ENCODE measurements around the gene TEX264. TPM values are rescaled to one million over a fixed set of nuclear protein-coding genes. Genes with fewer than 3 reads are reported as not detected.

TEX264 gene
- total and polyA plus RNA-seq, 9 donors, result 21.4 to 25.4 (median 22.8) TPM

GRCh38 chr3:51720292-51721061 is 49.4 kb downstream of the TEX264 start:
- Histone ChIP-seq H3K9me3 (replicated peaks; ENCODE audit: control insufficient read depth, low read depth, low read length) (no peaks in the 10 kb centered on the region), H3K27me3 (ENCODE audit: control insufficient read depth, insufficient read depth, low read length) (no peaks in the 10 kb centered on the region), H3K4me1 (ENCODE audit: control insufficient read depth, insufficient read depth, low read length) (no peaks in the 10 kb centered on the region), H3K36me3 (ENCODE audit: control insufficient read depth, insufficient read depth, low read length) (no peaks in the 10 kb centered on the region), H3K4me3 (ENCODE audit: low read length) (no peak overlapping the region), H3K27ac (ENCODE audit: low read length) (no peak overlapping the region)
- DNase-seq, result no peak
- WGBS (ENCODE audit: insufficient coverage), result 81% methylated on average over 10 of the region's 12 CpGs

- no peak overlapping the region for H3K27ac ChIP-seq (ENCODE audit: low read length)
- H3K9me3 ChIP-seq (replicated peaks; ENCODE audit: control insufficient read depth, low read depth, low read length), result no peaks in the 10 kb centered on the region
- 47% methylated on average over 2 of the region's 8 CpGs for WGBS (ENCODE audit: insufficient coverage)
These were observed 50.2 kb downstream of the TEX264 start for GRCh38 chr3:51721062-51721745.

GRCh38 chr3:51722362-51722761 is 51.3 kb downstream of the TEX264 start:
- Histone ChIP-seq H3K4me3 (ENCODE audit: low read length) (no peak overlapping the region), H3K27ac (ENCODE audit: low read length) (no peak overlapping the region), H3K27me3 (ENCODE audit: control insufficient read depth, insufficient read depth, low read length) (no peaks in the 10 kb centered on the region), H3K36me3 (ENCODE audit: control insufficient read depth, insufficient read depth, low read length) (no peaks in the 10 kb centered on the region), H3K9me3 (replicated peaks; ENCODE audit: control insufficient read depth, low read depth, low read length) (no peaks in the 10 kb centered on the region), H3K4me1 (ENCODE audit: control insufficient read depth, insufficient read depth, low read length) (no peaks in the 10 kb centered on the region)
- WGBS (ENCODE audit: insufficient coverage), result 63% methylated on average over 3 of the region's 4 CpGs
- no peak for DNase-seq

More at GRCh38 chr3:51721062-51721745, 50.2 kb downstream of the TEX264 start:
- Histone ChIP-seq H3K4me3 (ENCODE audit: low read length) (no peak overlapping the region), H3K27me3 (ENCODE audit: control insufficient read depth, insufficient read depth, low read length) (no peaks in the 10 kb centered on the region), H3K4me1 (ENCODE audit: control insufficient read depth, insufficient read depth, low read length) (no peaks in the 10 kb centered on the region), H3K36me3 (ENCODE audit: control insufficient read depth, insufficient read depth, low read length) (no peaks in the 10 kb centered on the region)
- DNase-seq, result no peak

GRCh38 chr3:51727500-51727899 is 56.4 kb downstream of the TEX264 start:
- Histone ChIP-seq H3K4me3 (ENCODE audit: low read length) (no peak overlapping the region), H3K9me3 (replicated peaks; ENCODE audit: control insufficient read depth, low read depth, low read length) (no peaks in the 10 kb centered on the region), H3K27ac (ENCODE audit: low read length) (no peak overlapping the region), H3K4me1 (ENCODE audit: control insufficient read depth, insufficient read depth, low read length) (no peaks in the 10 kb centered on the region), H3K27me3 (ENCODE audit: control insufficient read depth, insufficient read depth, low read length) (no peaks in the 10 kb centered on the region), H3K36me3 (ENCODE audit: control insufficient read depth, insufficient read depth, low read length) (no peaks in the 10 kb centered on the region)
- no peak for DNase-seq

- DNase-seq, result no peak
- Histone ChIP-seq H3K4me1 (ENCODE audit: control insufficient read depth, insufficient read depth, low read length) (no peaks in the 10 kb centered on the region), H3K9me3 (replicated peaks; ENCODE audit: control insufficient read depth, low read depth, low read length) (no peaks in the 10 kb centered on the region), H3K27me3 (ENCODE audit: control insufficient read depth, insufficient read depth, low read length) (no peaks in the 10 kb centered on the region), H3K36me3 (ENCODE audit: control insufficient read depth, insufficient read depth, low read length) (no peaks in the 10 kb centered on the region), H3K4me3 (ENCODE audit: low read length) (no peak overlapping the region), H3K27ac (ENCODE audit: low read length) (no peak overlapping the region)
These were observed 58.1 kb downstream of the TEX264 start for GRCh38 chr3:51729042-51729633.

- no peaks in the 10 kb centered on the region for H3K27me3 ChIP-seq (ENCODE audit: control insufficient read depth, insufficient read depth, low read length)
- WGBS (ENCODE audit: insufficient coverage), result no CpG with 5 or more reads among the region's 4 CpGs
- H3K27ac ChIP-seq (ENCODE audit: low read length), result no peak overlapping the region
These were observed 63.0 kb downstream of the TEX264 start for GRCh38 chr3:51733859-51734571.

GRCh38 chr3:51734572-51734907 is 63.5 kb downstream of the TEX264 start:
- Histone ChIP-seq H3K4me1 (ENCODE audit: control insufficient read depth, insufficient read depth, low read length) (no peaks in the 10 kb centered on the region), H3K27ac (ENCODE audit: low read length) (no peak overlapping the region), H3K4me3 (ENCODE audit: low read length) (no peak overlapping the region), H3K9me3 (replicated peaks; ENCODE audit: control insufficient read depth, low read depth, low read length) (no peaks in the 10 kb centered on the region), H3K27me3 (ENCODE audit: control insufficient read depth, insufficient read depth, low read length) (no peaks in the 10 kb centered on the region), H3K36me3 (ENCODE audit: control insufficient read depth, insufficient read depth, low read length) (no peaks in the 10 kb centered on the region)
- no peak for DNase-seq
- no CpG with 5 or more reads among the region's 3 CpGs for WGBS (ENCODE audit: insufficient coverage)

More at GRCh38 chr3:51733859-51734571, 63.0 kb downstream of the TEX264 start:
- H3K4me1 ChIP-seq (ENCODE audit: control insufficient read depth, insufficient read depth, low read length), result no peaks in the 10 kb centered on the region
- H3K36me3 ChIP-seq (ENCODE audit: control insufficient read depth, insufficient read depth, low read length), result no peaks in the 10 kb centered on the region
- no peaks in the 10 kb centered on the region for H3K9me3 ChIP-seq (replicated peaks; ENCODE audit: control insufficient read depth, low read depth, low read length)
- DNase-seq, result no peak
- no peak overlapping the region for H3K4me3 ChIP-seq (ENCODE audit: low read length)

- Histone ChIP-seq H3K9me3 (replicated peaks; ENCODE audit: control insufficient read depth, low read depth, low read length) (no peaks in the 10 kb centered on the region), H3K27me3 (ENCODE audit: control insufficient read depth, insufficient read depth, low read length) (no peaks in the 10 kb centered on the region), H3K4me3 (ENCODE audit: low read length) (no peak overlapping the region), H3K4me1 (ENCODE audit: control insufficient read depth, insufficient read depth, low read length) (no peaks in the 10 kb centered on the region), H3K36me3 (ENCODE audit: control insufficient read depth, insufficient read depth, low read length) (no peaks in the 10 kb centered on the region), H3K27ac (ENCODE audit: low read length) (no peak overlapping the region)
- DNase-seq, result no peak
- WGBS (ENCODE audit: insufficient coverage), result no CpG with 5 or more reads among the region's 3 CpGs
These were observed 64.0 kb downstream of the TEX264 start for GRCh38 chr3:51735039-51735438.

- Histone ChIP-seq H3K9me3 (replicated peaks; ENCODE audit: control insufficient read depth, low read depth, low read length) (no peaks in the 10 kb centered on the region), H3K36me3 (ENCODE audit: control insufficient read depth, insufficient read depth, low read length) (no peaks in the 10 kb centered on the region), H3K4me3 (ENCODE audit: low read length) (no peak overlapping the region), H3K4me1 (ENCODE audit: control insufficient read depth, insufficient read depth, low read length) (no peaks in the 10 kb centered on the region), H3K27me3 (ENCODE audit: control insufficient read depth, insufficient read depth, low read length) (no peaks in the 10 kb centered on the region), H3K27ac (ENCODE audit: low read length) (no peak overlapping the region)
- no peak for DNase-seq
- no CpG with 5 or more reads among the region's 2 CpGs for WGBS (ENCODE audit: insufficient coverage)
These were observed 64.9 kb downstream of the TEX264 start for GRCh38 chr3:51735950-51736349.

- DNase-seq, result no peak
- no peaks in the 10 kb centered on the region for H3K4me1 ChIP-seq (ENCODE audit: control insufficient read depth, insufficient read depth, low read length)
- no CpG with 5 or more reads among the region's 4 CpGs for WGBS (ENCODE audit: insufficient coverage)
- H3K4me3 ChIP-seq (ENCODE audit: low read length), result no peak overlapping the region
- H3K36me3 ChIP-seq (ENCODE audit: control insufficient read depth, insufficient read depth, low read length), result no peaks in the 10 kb centered on the region
- no peaks in the 10 kb centered on the region for H3K27me3 ChIP-seq (ENCODE audit: control insufficient read depth, insufficient read depth, low read length)
- no peaks in the 10 kb centered on the region for H3K9me3 ChIP-seq (replicated peaks; ENCODE audit: control insufficient read depth, low read depth, low read length)
- no peak overlapping the region for H3K27ac ChIP-seq (ENCODE audit: low read length)
These were observed 68.1 kb downstream of the TEX264 start for GRCh38 chr3:51739110-51739509.
